ENCODE measurements around the gene COQ7. TPM values are rescaled to one million over a fixed set of nuclear protein-coding genes. Genes with fewer than 3 reads are reported as not detected.
A peak's percentile ranks its signal among the peaks of the same experiment; 100 is the strongest.

COQ7 gene
- total RNA-seq, 4 donors from 2014 or later, result 18.1 to 40.4 (median 27.1) TPM

GRCh38 chr16:19068237-19068815 lies 912 bp downstream of the COQ7 start:
- in situ Hi-C loops (cut with MboI; ENCODE audit: low pct_ligation_motif_present in 1 of 4, low pct_unique_long_range_greater_than_20kb in 1 of 4, low sequenced_read_pairs in 3 of 4), result no loop called here
- intact Hi-C loops (cut with DNase I; ENCODE audit: low total_unique reads), result no loop called here
- Histone ChIP-seq H3K4me1 (peaks cover 4 to 17% (median 12%) of the 10 kb centered on the region in 4 donors), H3K9me3 (no peaks in the 10 kb centered on the region), H3K4me3 (peak overlapping the region; percentile 75 to 98 (median 90)), H3K36me3 (peaks cover 0 to 8% (median under 1%) of the 10 kb centered on the region in 4 donors), H3K27me3 (no peaks in the 10 kb centered on the region), H3K27ac (peak overlapping the region; percentile 98 to 100 (median 100))
- TF ChIP-seq EP300 (IDR thresholded peaks at IDR 0.05; ENCODE audit: low read depth), result no peak
- no peak for TF ChIP-seq POLR2A (IDR thresholded peaks at IDR 0.05)
- no peak for TF ChIP-seq POLR2AphosphoS5 (IDR thresholded peaks at IDR 0.05)
- no peak for TF ChIP-seq CTCF (IDR thresholded peaks at IDR 0.05)
- WGBS, 2 donors (ENCODE audit: low coverage in 1 of 2), result 34 to 37% methylated on average over 4 to 14 of the region's 19 CpGs
- DNase-seq, result no peak

GRCh38 chr16:19071811-19072777 lies 4.7 kb downstream of the COQ7 start:
- Histone ChIP-seq H3K27ac (no peak overlapping the region), H3K4me3 (no peak overlapping the region), H3K9me3 (no peaks in the 10 kb centered on the region), H3K27me3 (no peaks in the 10 kb centered on the region), H3K4me1 (peaks cover 4 to 11% (median 10%) of the 10 kb centered on the region in 4 donors), H3K36me3 (peaks cover 0 to 17% (median 2%) of the 10 kb centered on the region in 4 donors)
- DNase-seq, result peak; percentile 77
- 38 to 74% methylated on average over 6 to 21 of the region's 21 CpGs for WGBS, 2 donors (ENCODE audit: low coverage in 1 of 2)
- intact Hi-C loops (cut with DNase I; ENCODE audit: low total_unique reads), result no loop called here
- in situ Hi-C loops (cut with MboI; ENCODE audit: low pct_ligation_motif_present in 1 of 4, low pct_unique_long_range_greater_than_20kb in 1 of 4, low sequenced_read_pairs in 3 of 4), result loop anchor here in 1 of 4 donors (10.0 kb wide), 1 partner anchor 97 kb away; no protein-coding TSS in a partner anchor
- TF ChIP-seq EP300 (IDR thresholded peaks at IDR 0.05; ENCODE audit: low read depth), result no peak
- TF ChIP-seq CTCF (IDR thresholded peaks at IDR 0.05), result peak; percentile 62 to 78 (median 72)

GRCh38 chr16:19073344-19073743 lies 5.9 kb downstream of the COQ7 start:
- H3K4me1 ChIP-seq, result peaks cover 4 to 8% (median 8%) of the 10 kb centered on the region in 4 donors
- peaks cover 0 to 20% (median 3%) of the 10 kb centered on the region in 4 donors for H3K36me3 ChIP-seq
- H3K27me3 ChIP-seq, result no peaks in the 10 kb centered on the region
- DNase-seq, result no peak
- in situ Hi-C loops (cut with MboI; ENCODE audit: low pct_ligation_motif_present in 1 of 4, low pct_unique_long_range_greater_than_20kb in 1 of 4, low sequenced_read_pairs in 3 of 4) (loop anchor here in 1 of 4 donors (10.0 kb wide), 1 partner anchor 99 kb away; no protein-coding TSS in a partner anchor), intact Hi-C loops (cut with DNase I; ENCODE audit: low total_unique reads) (no loop called here)
- TF ChIP-seq POLR2A (IDR thresholded peaks at IDR 0.05) (no peak), POLR2AphosphoS5 (IDR thresholded peaks at IDR 0.05) (no peak), EP300 (IDR thresholded peaks at IDR 0.05; ENCODE audit: low read depth) (no peak), CTCF (IDR thresholded peaks at IDR 0.05) (no peak)
- H3K4me3 ChIP-seq, result no peak overlapping the region
- no peak overlapping the region for H3K27ac ChIP-seq
- no peaks in the 10 kb centered on the region for H3K9me3 ChIP-seq
- WGBS, 2 donors (ENCODE audit: low coverage in 1 of 2), result 90 to 94% methylated on average over 2 to 3 of the region's 3 CpGs

GRCh38 chr16:19073863-19074262 lies 6.4 kb downstream of the COQ7 start:
- H3K27ac ChIP-seq, result no peak overlapping the region
- no peaks in the 10 kb centered on the region for H3K9me3 ChIP-seq
- intact Hi-C loops (cut with DNase I; ENCODE audit: low total_unique reads), result no loop called here
- peaks cover 0 to 26% (median 6%) of the 10 kb centered on the region in 4 donors for H3K36me3 ChIP-seq
- no peak for DNase-seq
- no peak overlapping the region for H3K4me3 ChIP-seq
- in situ Hi-C loops (cut with MboI; ENCODE audit: low pct_ligation_motif_present in 1 of 4, low pct_unique_long_range_greater_than_20kb in 1 of 4, low sequenced_read_pairs in 3 of 4), result loop anchor here in 1 of 4 donors (10.0 kb wide), 1 partner anchor 99 kb away; no protein-coding TSS in a partner anchor
- peaks cover 2 to 3% (median 3%) of the 10 kb centered on the region in 4 donors for H3K4me1 ChIP-seq
- no peak for TF ChIP-seq POLR2A (IDR thresholded peaks at IDR 0.05)
- TF ChIP-seq POLR2AphosphoS5 (IDR thresholded peaks at IDR 0.05), result no peak
- TF ChIP-seq EP300 (IDR thresholded peaks at IDR 0.05; ENCODE audit: low read depth), result no peak
- no peak for TF ChIP-seq CTCF (IDR thresholded peaks at IDR 0.05)
- 77 to 85% methylated on average over 7 of the region's 7 CpGs for WGBS, 2 donors (ENCODE audit: low coverage in 1 of 2)
- H3K27me3 ChIP-seq, result no peaks in the 10 kb centered on the region

Measured in transverse colon (tissue), 4 donors.